DND-41 (cell line): Measurements from ENCODE around the gene CRY2.

Experiments
- ATAC-seq: fragments of 200-7000 bp; cut with Tn5 transposase; 3 replicates; pipeline ENCODE4 v1.9.1; 2021; ENCODE audit warnings: low read depth; ENCODE audit not compliant: insufficient read depth
- DNase-seq: peaks from one replicate; pipeline ENCODE4 v3.0.0-alpha.2; 2020
- H2AFZ ChIP-seq: 2 replicates; pipeline ENCODE4 v1.6.0; 2012; ENCODE audit warnings: low read depth, low read length
- H3K27ac ChIP-seq: 2 replicates; pipeline ENCODE4 v1.5.1; 2012; ENCODE audit warnings: low read length, inconsistent platforms
- H3K27me3 ChIP-seq: fragments of 200-600 bp; sonication (generic); 2 replicates; pipeline ENCODE4 v1.6.0; 2012; ENCODE audit warnings: low read length, mild to moderate bottlenecking, inconsistent platforms; ENCODE audit not compliant: insufficient read depth, poor library complexity
- H3K36me3 ChIP-seq: 2 replicates; pipeline ENCODE4 v1.5.1; 2012; ENCODE audit warnings: low read length, inconsistent platforms; ENCODE audit not compliant: insufficient read depth
- H3K4me1 ChIP-seq: 2 replicates; pipeline ENCODE4 v1.5.1; 2012; ENCODE audit warnings: mild to moderate bottlenecking, low read length; ENCODE audit not compliant: insufficient read depth
- H3K4me2 ChIP-seq: 2 replicates; pipeline ENCODE4 v1.6.0; 2012; ENCODE audit warnings: mild to moderate bottlenecking, moderate library complexity, low read length, inconsistent platforms; ENCODE audit not compliant: insufficient read depth
- H3K4me3 ChIP-seq, 2 experiments: fragments of 200-600 bp in 1 of 2; shearing (Covaris generic) in 1 of 2; 2 replicates each; pipeline ENCODE4 v1.5.1; 2012 to 2016; ENCODE audit warnings: inconsistent platforms in 2 of 2, low read length in 2 of 2, mild to moderate bottlenecking in 2 of 2, low read depth in 1 of 2, moderate library complexity in 1 of 2
- H3K79me2 ChIP-seq: 2 replicates; pipeline ENCODE4 v1.6.0; 2012; ENCODE audit warnings: low read length, inconsistent platforms; ENCODE audit not compliant: insufficient read depth
- H3K9ac ChIP-seq: 2 replicates; pipeline ENCODE4 v1.6.0; 2012; ENCODE audit warnings: low read depth, mild to moderate bottlenecking, inconsistent platforms, low read length, moderate library complexity
- H3K9me3 ChIP-seq: 2 replicates; pipeline ENCODE4 v1.5.1; 2012; ENCODE audit warnings: low read length, moderate library complexity, mild to moderate bottlenecking, inconsistent platforms; ENCODE audit not compliant: insufficient read depth, severe bottlenecking
- H4K20me1 ChIP-seq: 2 replicates; pipeline ENCODE4 v1.6.0; 2012; ENCODE audit warnings: low read length; ENCODE audit not compliant: insufficient read depth
- EZH2 ChIP-seq: IDR thresholded peaks from 3 replicates; pipeline ENCODE4 v1.6.1; 2012; ENCODE audit warnings: borderline replicate concordance, low read depth, mild to moderate bottlenecking, moderate library complexity, low read length, inconsistent platforms; ENCODE audit not compliant: severe bottlenecking
- TF ChIP-seq, protein P1 (sequence below): IDR thresholded peaks from 2 replicates; pipeline ENCODE4 v1.5.1; 2012; ENCODE audit warnings: borderline replicate concordance, low read length, moderate library complexity, mild to moderate bottlenecking; ENCODE audit not compliant: poor library complexity, severe bottlenecking; ENCODE audit errors: extremely low read depth

The CRY2 gene

GRCh38 chr11:45910623-45911022 lies 63.3 kb downstream of the CRY2 start:
- H3K4me1 ChIP-seq, result peaks cover 3% of the 10 kb centered on the region
- peaks cover 52% of the 10 kb centered on the region for H3K36me3 ChIP-seq
- peaks cover 4% of the 10 kb centered on the region; the same call in 1 of the 2 replicates for H3K79me2 ChIP-seq
- H3K4me3 ChIP-seq, result no peak overlapping the region
- H3K9me3 ChIP-seq, result no peaks in the 10 kb centered on the region
- H3K9ac ChIP-seq, result no peak overlapping the region
- DNase-seq, result no peak
- H3K4me2 ChIP-seq, result no peak overlapping the region
- no peak overlapping the region for H3K27ac ChIP-seq
- no peak for TF ChIP-seq EZH2
- TF ChIP-seq, protein P1, sequence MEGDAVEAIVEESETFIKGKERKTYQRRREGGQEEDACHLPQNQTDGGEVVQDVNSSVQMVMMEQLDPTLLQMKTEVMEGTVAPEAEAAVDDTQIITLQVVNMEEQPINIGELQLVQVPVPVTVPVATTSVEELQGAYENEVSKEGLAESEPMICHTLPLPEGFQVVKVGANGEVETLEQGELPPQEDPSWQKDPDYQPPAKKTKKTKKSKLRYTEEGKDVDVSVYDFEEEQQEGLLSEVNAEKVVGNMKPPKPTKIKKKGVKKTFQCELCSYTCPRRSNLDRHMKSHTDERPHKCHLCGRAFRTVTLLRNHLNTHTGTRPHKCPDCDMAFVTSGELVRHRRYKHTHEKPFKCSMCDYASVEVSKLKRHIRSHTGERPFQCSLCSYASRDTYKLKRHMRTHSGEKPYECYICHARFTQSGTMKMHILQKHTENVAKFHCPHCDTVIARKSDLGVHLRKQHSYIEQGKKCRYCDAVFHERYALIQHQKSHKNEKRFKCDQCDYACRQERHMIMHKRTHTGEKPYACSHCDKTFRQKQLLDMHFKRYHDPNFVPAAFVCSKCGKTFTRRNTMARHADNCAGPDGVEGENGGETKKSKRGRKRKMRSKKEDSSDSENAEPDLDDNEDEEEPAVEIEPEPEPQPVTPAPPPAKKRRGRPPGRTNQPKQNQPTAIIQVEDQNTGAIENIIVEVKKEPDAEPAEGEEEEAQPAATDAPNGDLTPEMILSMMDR, result no peak
- no peak for ATAC-seq
- H3K27me3 ChIP-seq, result no peaks in the 10 kb centered on the region
- H2AFZ ChIP-seq, result no peak overlapping the region
- peaks cover 14% of the 10 kb centered on the region; the same call in 1 of the 2 replicates for H4K20me1 ChIP-seq

GRCh38 chr11:45913514-45913913 lies 66.2 kb downstream of the CRY2 start:
- peaks cover 21% of the 10 kb centered on the region for H3K79me2 ChIP-seq
- no peaks in the 10 kb centered on the region for H3K27me3 ChIP-seq
- no peak overlapping the region for H3K9ac ChIP-seq
- H3K4me3 ChIP-seq, result no peak overlapping the region
- TF ChIP-seq, protein P1, result no peak
- TF ChIP-seq EZH2, result no peak
- H3K4me1 ChIP-seq, result peaks cover 23% of the 10 kb centered on the region
- ATAC-seq (no peak), DNase-seq (no peak)
- peaks cover 17% of the 10 kb centered on the region for H4K20me1 ChIP-seq
- H3K4me2 ChIP-seq, result no peak overlapping the region
- H3K27ac ChIP-seq, result no peak overlapping the region
- no peak overlapping the region for H2AFZ ChIP-seq
- peaks cover 59% of the 10 kb centered on the region for H3K36me3 ChIP-seq
- H3K9me3 ChIP-seq, result no peaks in the 10 kb centered on the region

DNA sequence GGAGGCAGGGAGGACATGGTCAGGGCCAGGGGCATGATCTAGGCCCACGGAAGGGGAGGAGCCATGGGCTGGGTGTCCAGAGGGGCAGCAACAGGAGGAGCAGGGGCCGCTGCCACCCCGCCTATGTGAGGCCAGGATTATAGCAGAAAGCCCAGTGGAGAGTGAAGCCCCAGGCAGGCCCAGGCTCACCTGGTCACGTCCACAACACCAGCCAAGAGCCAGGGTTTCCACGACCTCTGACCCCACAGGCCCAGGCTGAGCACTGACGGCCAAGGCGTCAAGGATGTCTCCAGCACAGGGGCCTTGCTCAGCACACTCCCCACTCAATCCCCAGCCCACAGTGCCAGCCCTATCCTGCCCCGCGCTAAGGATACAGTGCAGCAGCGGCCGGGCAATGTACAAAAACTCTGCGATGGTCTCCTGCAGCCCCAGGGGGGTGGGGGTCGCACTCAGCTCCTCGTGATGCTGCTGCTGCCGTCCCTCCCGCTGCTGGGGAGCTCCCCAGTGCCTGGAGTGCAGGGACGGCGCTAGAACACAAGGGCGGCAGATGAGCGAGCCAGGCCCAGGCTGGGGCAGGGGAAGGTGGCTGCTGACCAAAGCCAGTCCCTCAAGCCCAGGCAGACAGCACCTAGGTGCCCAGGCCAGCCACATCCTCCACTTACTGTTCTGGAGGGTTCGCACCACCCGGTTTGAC lies 66.8 kb downstream of the CRY2 start:
- no peak overlapping the region for H3K9ac ChIP-seq
- no peaks in the 10 kb centered on the region for H3K27me3 ChIP-seq
- H4K20me1 ChIP-seq, result peaks cover 17% of the 10 kb centered on the region
- H3K36me3 ChIP-seq, result peaks cover 58% of the 10 kb centered on the region
- TF ChIP-seq EZH2, result no peak
- TF ChIP-seq, protein P1, result no peak
- no peak overlapping the region for H3K4me3 ChIP-seq
- H3K4me1 ChIP-seq, result peaks cover 29% of the 10 kb centered on the region
- no peak overlapping the region for H3K27ac ChIP-seq
- H2AFZ ChIP-seq, result no peak overlapping the region
- no peak for DNase-seq
- H3K4me2 ChIP-seq, result no peak overlapping the region
- no peak for ATAC-seq
- no peaks in the 10 kb centered on the region for H3K9me3 ChIP-seq
- peaks cover 21% of the 10 kb centered on the region for H3K79me2 ChIP-seq
